ENCODE data around the gene PLPP7. TPM values are rescaled to one million over a fixed set of nuclear protein-coding genes. Genes with fewer than 3 reads are reported as not detected.

PLPP7 gene
- total RNA-seq, 1 donor from 2014 or later: 5.4 TPM

DNA sequence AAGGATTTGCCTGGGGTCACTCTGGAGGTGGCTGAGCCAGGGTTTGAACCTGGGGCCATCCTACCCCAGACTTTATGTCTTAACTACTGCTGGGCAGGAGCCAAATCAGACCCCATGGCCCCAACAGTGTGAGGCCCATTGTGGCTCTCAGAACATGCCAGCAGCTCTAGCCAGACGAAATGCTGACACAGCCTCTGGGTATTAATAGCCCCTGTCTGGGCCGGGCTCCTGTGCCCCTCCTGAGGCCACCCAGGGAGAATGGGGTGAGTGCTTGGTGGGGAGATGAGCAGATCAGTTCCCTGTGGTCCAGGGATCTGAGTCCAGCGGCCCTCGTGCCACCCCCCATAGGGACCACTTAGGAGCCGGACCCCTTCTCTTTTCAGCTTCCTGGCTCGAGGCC is 2.2 kb upstream of the PLPP7 start:
- Mint-ChIP-seq H3K9me3 (no peaks in the 10 kb centered on the region), H3K27me3 (ENCODE audit: insufficient read depth, low read depth) (peaks cover 35% of the 10 kb centered on the region), H3K36me3 (no peaks in the 10 kb centered on the region), H3K4me3 (no peak overlapping the region), H3K4me1 (peaks cover 17% of the 10 kb centered on the region), H3K27ac (no peak overlapping the region)
- Histone ChIP-seq H3K36me3 (no peaks in the 10 kb centered on the region), H3F3A (ENCODE audit: low read depth) (peaks cover under 1% of the 10 kb centered on the region), H3K4me1 (peaks cover 8% of the 10 kb centered on the region), H3K27ac (no peak overlapping the region), H3K79me2 (ENCODE audit: low read depth) (no peaks in the 10 kb centered on the region), H3K4me3 (no peak overlapping the region), H3K9ac (no peak overlapping the region), H3K27me3 (peaks cover 20% of the 10 kb centered on the region), H2AFZ (replicated peaks) (no peak overlapping the region), H3K9me3 (ENCODE audit: low read depth) (no peaks in the 10 kb centered on the region), H3K4me2 (no peak overlapping the region), H4K20me1 (ENCODE audit: low read depth) (peaks cover 5% of the 10 kb centered on the region)
- TF ChIP-seq, protein P1, sequence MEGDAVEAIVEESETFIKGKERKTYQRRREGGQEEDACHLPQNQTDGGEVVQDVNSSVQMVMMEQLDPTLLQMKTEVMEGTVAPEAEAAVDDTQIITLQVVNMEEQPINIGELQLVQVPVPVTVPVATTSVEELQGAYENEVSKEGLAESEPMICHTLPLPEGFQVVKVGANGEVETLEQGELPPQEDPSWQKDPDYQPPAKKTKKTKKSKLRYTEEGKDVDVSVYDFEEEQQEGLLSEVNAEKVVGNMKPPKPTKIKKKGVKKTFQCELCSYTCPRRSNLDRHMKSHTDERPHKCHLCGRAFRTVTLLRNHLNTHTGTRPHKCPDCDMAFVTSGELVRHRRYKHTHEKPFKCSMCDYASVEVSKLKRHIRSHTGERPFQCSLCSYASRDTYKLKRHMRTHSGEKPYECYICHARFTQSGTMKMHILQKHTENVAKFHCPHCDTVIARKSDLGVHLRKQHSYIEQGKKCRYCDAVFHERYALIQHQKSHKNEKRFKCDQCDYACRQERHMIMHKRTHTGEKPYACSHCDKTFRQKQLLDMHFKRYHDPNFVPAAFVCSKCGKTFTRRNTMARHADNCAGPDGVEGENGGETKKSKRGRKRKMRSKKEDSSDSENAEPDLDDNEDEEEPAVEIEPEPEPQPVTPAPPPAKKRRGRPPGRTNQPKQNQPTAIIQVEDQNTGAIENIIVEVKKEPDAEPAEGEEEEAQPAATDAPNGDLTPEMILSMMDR (IDR thresholded peaks at IDR 0.05): no peak
- TF ChIP-seq EZH2phosphoT487 (IDR thresholded peaks at IDR 0.05): no peak
- TF ChIP-seq EZH2 (IDR thresholded peaks at IDR 0.05): no peak
- DNase-seq (ENCODE audit: low spot score): no peak

DNA sequence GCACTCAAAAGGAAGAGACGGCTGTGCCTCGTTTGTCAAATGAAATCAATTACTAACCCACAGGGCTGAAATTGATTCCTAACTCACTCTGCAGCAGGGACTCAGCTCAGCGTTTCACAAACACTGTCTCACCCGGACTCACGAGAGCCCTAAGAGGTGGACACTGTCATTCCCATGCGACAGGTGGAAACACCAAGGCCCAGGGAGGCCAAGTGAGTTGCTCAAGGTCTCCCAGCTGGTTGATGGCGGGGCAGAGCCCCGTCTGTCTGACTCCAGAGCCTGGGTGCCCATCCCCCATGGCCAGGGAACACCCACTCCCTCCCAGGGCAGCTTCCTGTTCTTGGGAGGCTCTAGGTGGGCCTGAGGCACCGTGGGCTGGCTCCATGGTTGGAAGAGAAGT is 1.3 kb upstream of the PLPP7 start:
- Mint-ChIP-seq H3K4me3 (no peak overlapping the region), H3K9me3 (no peaks in the 10 kb centered on the region), H3K4me1 (peaks cover 16% of the 10 kb centered on the region), H3K27ac (no peak overlapping the region), H3K27me3 (ENCODE audit: insufficient read depth, low read depth) (peaks cover 32% of the 10 kb centered on the region), H3K36me3 (no peaks in the 10 kb centered on the region)
- Histone ChIP-seq H4K20me1 (ENCODE audit: low read depth) (peaks cover 3% of the 10 kb centered on the region), H3K27me3 (peaks cover 11% of the 10 kb centered on the region), H2AFZ (replicated peaks) (no peak overlapping the region), H3K27ac (no peak overlapping the region), H3F3A (ENCODE audit: low read depth) (no peaks in the 10 kb centered on the region), H3K4me3 (no peak overlapping the region), H3K9ac (no peak overlapping the region), H3K79me2 (ENCODE audit: low read depth) (no peaks in the 10 kb centered on the region), H3K4me1 (peaks cover 8% of the 10 kb centered on the region), H3K9me3 (ENCODE audit: low read depth) (no peaks in the 10 kb centered on the region), H3K36me3 (no peaks in the 10 kb centered on the region), H3K4me2 (no peak overlapping the region)
- TF ChIP-seq EZH2phosphoT487 (IDR thresholded peaks at IDR 0.05) (no peak), EZH2 (IDR thresholded peaks at IDR 0.05) (no peak)
- TF ChIP-seq, protein P1 (IDR thresholded peaks at IDR 0.05): no peak
- no peak for DNase-seq (ENCODE audit: low spot score)

DNA sequence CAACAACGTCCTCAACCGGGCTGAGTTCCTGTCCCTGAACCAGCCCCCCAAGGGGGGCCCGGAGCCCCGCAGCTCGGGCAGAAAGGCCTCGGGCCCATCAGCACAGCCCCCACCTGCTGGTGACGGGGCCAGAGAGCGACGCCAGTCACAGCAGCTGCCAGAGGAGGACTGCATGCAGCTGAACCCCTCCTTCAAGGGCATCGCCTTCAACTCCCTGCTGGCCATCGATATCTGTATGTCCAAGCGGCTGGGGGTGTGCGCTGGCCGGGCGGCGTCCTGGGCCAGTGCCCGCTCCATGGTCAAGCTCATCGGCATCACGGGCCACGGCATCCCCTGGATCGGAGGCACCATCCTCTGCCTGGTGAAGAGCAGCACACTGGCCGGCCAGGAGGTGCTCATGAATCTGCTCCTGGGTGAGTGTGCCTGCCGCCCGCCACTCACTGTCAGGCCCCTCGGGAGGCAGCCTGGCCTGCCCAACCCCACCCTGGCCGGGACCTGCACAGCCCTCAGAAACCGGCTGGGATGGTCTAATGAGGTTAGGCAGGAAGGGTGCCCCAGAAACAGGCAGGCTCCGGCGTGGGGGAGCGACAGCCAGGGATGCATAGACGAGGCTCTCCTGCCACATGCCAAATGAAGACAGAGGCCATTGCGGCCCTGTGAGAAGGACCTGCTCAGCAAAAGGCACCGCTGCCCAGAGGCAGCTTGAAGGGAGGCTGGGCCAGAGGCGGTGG is 678 bp downstream of the PLPP7 start:
- peaks cover 15% of the 10 kb centered on the region for H3K27me3 Mint-ChIP-seq (ENCODE audit: insufficient read depth, low read depth)
- peaks cover 16% of the 10 kb centered on the region for H3K4me1 Mint-ChIP-seq
- H3K36me3 Mint-ChIP-seq: no peaks in the 10 kb centered on the region
- H4K20me1 ChIP-seq (ENCODE audit: low read depth): no peaks in the 10 kb centered on the region
- no peak overlapping the region for H2AFZ ChIP-seq (replicated peaks)
- H3K9ac ChIP-seq: peak overlapping the region; percentile 35
- peak overlapping the region; percentile 70 for H3K4me2 ChIP-seq
- DNase-seq (ENCODE audit: low spot score): no peak
- H3K9me3 ChIP-seq (ENCODE audit: low read depth): no peaks in the 10 kb centered on the region
- H3K4me3 ChIP-seq: no peak overlapping the region
- TF ChIP-seq EZH2phosphoT487 (IDR thresholded peaks at IDR 0.05) (no peak), EZH2 (IDR thresholded peaks at IDR 0.05) (no peak)
- TF ChIP-seq, protein P1 (IDR thresholded peaks at IDR 0.05): no peak
- no peaks in the 10 kb centered on the region for H3K9me3 Mint-ChIP-seq
- no peaks in the 10 kb centered on the region for H3F3A ChIP-seq (ENCODE audit: low read depth)
- no peak overlapping the region for H3K4me3 Mint-ChIP-seq
- no peaks in the 10 kb centered on the region for H3K27me3 ChIP-seq
- no peak overlapping the region for H3K27ac Mint-ChIP-seq
- peaks cover 8% of the 10 kb centered on the region for H3K4me1 ChIP-seq
- no peaks in the 10 kb centered on the region for H3K79me2 ChIP-seq (ENCODE audit: low read depth)
- no peak overlapping the region for H3K27ac ChIP-seq
- no peaks in the 10 kb centered on the region for H3K36me3 ChIP-seq

Measured in neural progenitor cell (in vitro differentiated cells).